Activated naive CD4-positive, alpha-beta T cell treated with anti-CD3 and anti-CD28 coated beads for 36 hours (primary cell): ENCODE measurements around the gene ADAMTS12. TPM values are rescaled to one million over a fixed set of nuclear protein-coding genes. Genes with fewer than 3 reads are reported as not detected.

Experiments used
- CTCF ChIA-PET: fragments of 350-600 bp; sonication (Branson Sonifier 250); formaldehyde crosslinking; loops from one replicate; lab custom pipeline; 2021; ENCODE audit warnings: antibody characterized with exemption; lab: Charles Lee
- DNase-seq: peaks from one replicate; pipeline ENCODE4 v3.0.0-alpha.2; 2020
- H3K27ac Mint-ChIP-seq: one replicate; pipeline ENCODE4 v1.8.0; 2021; ENCODE audit warnings: mild to moderate bottlenecking, mixed read lengths
- H3K27me3 Mint-ChIP-seq: one replicate; pipeline ENCODE4 v1.8.0; 2021; ENCODE audit warnings: low read depth, mixed read lengths
- H3K36me3 Mint-ChIP-seq: one replicate; pipeline ENCODE4 v1.8.0; 2021; ENCODE audit warnings: low read depth, mixed read lengths
- H3K4me1 Mint-ChIP-seq: one replicate; pipeline ENCODE4 v1.8.0; 2021; ENCODE audit warnings: low read depth, mixed read lengths
- H3K4me3 Mint-ChIP-seq: one replicate; pipeline ENCODE4 v1.8.0; 2021; ENCODE audit warnings: mild to moderate bottlenecking, moderate library complexity, mixed read lengths
- H3K9me3 Mint-ChIP-seq: one replicate; pipeline ENCODE4 v1.8.0; 2021; ENCODE audit warnings: mixed read lengths
- intact Hi-C: fragments of 100-400 bp; cut with micrococcal nuclease; formaldehyde crosslinking; loops from one replicate; pipeline ENCODE4 v1.15.1; 2023
- total RNA-seq, 2 experiments: library from RNA; stranded (reverse); gene quantifications; one replicate each; pipeline ENCODE4 v1.2.3, GENCODE V29; 2021

ADAMTS12 gene
- total RNA-seq, 2 experiments from 2014 or later: not detected

- H3K4me1 Mint-ChIP-seq: no peaks in the 10 kb centered on the region
- CTCF ChIA-PET: no interaction called here
- no peak for DNase-seq
- peaks cover 16% of the 10 kb centered on the region for H3K9me3 Mint-ChIP-seq
- intact Hi-C loops: no loop called here
- H3K4me3 Mint-ChIP-seq: no peak overlapping the region
- H3K27ac Mint-ChIP-seq: no peak overlapping the region
- H3K27me3 Mint-ChIP-seq: peaks cover 9% of the 10 kb centered on the region
- H3K36me3 Mint-ChIP-seq: no peaks in the 10 kb centered on the region
Measured at GRCh38 chr5:33901156-33901555, 9.4 kb upstream of the ADAMTS12 start.

GRCh38 chr5:33894566-33894965 lies 2.8 kb upstream of the ADAMTS12 start:
- Mint-ChIP-seq H3K4me3 (no peak overlapping the region), H3K36me3 (no peaks in the 10 kb centered on the region), H3K27ac (no peak overlapping the region), H3K9me3 (no peaks in the 10 kb centered on the region), H3K4me1 (peaks cover 3% of the 10 kb centered on the region), H3K27me3 (peaks cover 33% of the 10 kb centered on the region)
- no peak for DNase-seq
- CTCF ChIA-PET: no interaction called here
- intact Hi-C loops: no loop called here

GRCh38 chr5:33892620-33893137 lies 889 bp upstream of the ADAMTS12 start:
- CTCF ChIA-PET: interaction anchor here (0.6 kb wide), 1 partner anchor 34 kb away, joined by 3 read pairs; no protein-coding TSS in a partner anchor
- Mint-ChIP-seq H3K4me3 (peak overlapping the region; percentile 11), H3K36me3 (no peaks in the 10 kb centered on the region), H3K27ac (no peak overlapping the region), H3K9me3 (no peaks in the 10 kb centered on the region), H3K27me3 (peaks cover 35% of the 10 kb centered on the region), H3K4me1 (peaks cover 3% of the 10 kb centered on the region)
- intact Hi-C loops: no loop called here
- DNase-seq: no peak

GRCh38 chr5:33891446-33891787 lies 373 bp downstream of the ADAMTS12 start:
- no peaks in the 10 kb centered on the region for H3K9me3 Mint-ChIP-seq
- CTCF ChIA-PET: interaction anchor here (1.6 kb wide), 1 partner anchor 44 kb away, joined by 7 read pairs; no protein-coding TSS in a partner anchor
- peaks cover 35% of the 10 kb centered on the region for H3K27me3 Mint-ChIP-seq
- peak overlapping the region; percentile 1 for H3K4me3 Mint-ChIP-seq
- H3K36me3 Mint-ChIP-seq: no peaks in the 10 kb centered on the region
- intact Hi-C loops: no loop called here
- no peak for DNase-seq
- no peak overlapping the region for H3K27ac Mint-ChIP-seq
- peaks cover 3% of the 10 kb centered on the region for H3K4me1 Mint-ChIP-seq

GRCh38 chr5:33890131-33891032 lies 1.4 kb downstream of the ADAMTS12 start:
- peaks cover 35% of the 10 kb centered on the region for H3K27me3 Mint-ChIP-seq
- peaks cover 3% of the 10 kb centered on the region for H3K4me1 Mint-ChIP-seq
- H3K27ac Mint-ChIP-seq: no peak overlapping the region
- H3K9me3 Mint-ChIP-seq: no peaks in the 10 kb centered on the region
- no peak for DNase-seq
- intact Hi-C loops: no loop called here
- no peak overlapping the region for H3K4me3 Mint-ChIP-seq
- CTCF ChIA-PET: interaction anchor here (1.6 kb wide), 1 partner anchor 45 kb away, joined by 7 read pairs; no protein-coding TSS in a partner anchor
- no peaks in the 10 kb centered on the region for H3K36me3 Mint-ChIP-seq

- DNase-seq: no peak
- CTCF ChIA-PET: no interaction called here
- Mint-ChIP-seq H3K27me3 (peaks cover 29% of the 10 kb centered on the region), H3K27ac (no peak overlapping the region), H3K36me3 (no peaks in the 10 kb centered on the region), H3K9me3 (no peaks in the 10 kb centered on the region), H3K4me3 (no peak overlapping the region), H3K4me1 (peaks cover 3% of the 10 kb centered on the region)
- intact Hi-C loops: no loop called here
Measured at GRCh38 chr5:33888587-33888986, 3.2 kb downstream of the ADAMTS12 start.

GRCh38 chr5:33887268-33887667 lies 4.5 kb downstream of the ADAMTS12 start:
- no peak overlapping the region for H3K4me3 Mint-ChIP-seq
- H3K27ac Mint-ChIP-seq: no peak overlapping the region
- CTCF ChIA-PET: no interaction called here
- H3K27me3 Mint-ChIP-seq: peaks cover 21% of the 10 kb centered on the region
- no peak for DNase-seq
- peaks cover 3% of the 10 kb centered on the region for H3K4me1 Mint-ChIP-seq
- no peaks in the 10 kb centered on the region for H3K9me3 Mint-ChIP-seq
- H3K36me3 Mint-ChIP-seq: no peaks in the 10 kb centered on the region
- intact Hi-C loops: no loop called here

- intact Hi-C loops: no loop called here
- Mint-ChIP-seq H3K9me3 (no peaks in the 10 kb centered on the region), H3K4me3 (no peak overlapping the region), H3K27ac (no peak overlapping the region), H3K4me1 (peaks cover under 1% of the 10 kb centered on the region), H3K27me3 (peaks cover 17% of the 10 kb centered on the region), H3K36me3 (no peaks in the 10 kb centered on the region)
- CTCF ChIA-PET: no interaction called here
- no peak for DNase-seq
Measured at GRCh38 chr5:33886283-33886682, 5.5 kb downstream of the ADAMTS12 start.

GRCh38 chr5:33885679-33886078 lies 6.1 kb downstream of the ADAMTS12 start:
- intact Hi-C loops: no loop called here
- no peaks in the 10 kb centered on the region for H3K4me1 Mint-ChIP-seq
- peaks cover 11% of the 10 kb centered on the region for H3K27me3 Mint-ChIP-seq
- no peak overlapping the region for H3K27ac Mint-ChIP-seq
- H3K4me3 Mint-ChIP-seq: no peak overlapping the region
- CTCF ChIA-PET: no interaction called here
- no peaks in the 10 kb centered on the region for H3K9me3 Mint-ChIP-seq
- no peaks in the 10 kb centered on the region for H3K36me3 Mint-ChIP-seq
- no peak for DNase-seq

GRCh38 chr5:33883482-33883881 lies 8.3 kb downstream of the ADAMTS12 start:
- CTCF ChIA-PET: interaction anchor here (0.7 kb wide), 1 partner anchor 85 kb away, joined by 3 read pairs; no protein-coding TSS in a partner anchor
- Mint-ChIP-seq H3K9me3 (no peaks in the 10 kb centered on the region), H3K27me3 (peaks cover 2% of the 10 kb centered on the region), H3K4me1 (no peaks in the 10 kb centered on the region), H3K4me3 (no peak overlapping the region), H3K36me3 (no peaks in the 10 kb centered on the region), H3K27ac (no peak overlapping the region)
- no peak for DNase-seq
- intact Hi-C loops: no loop called here

GRCh38 chr5:33880319-33880718 lies 11.5 kb downstream of the ADAMTS12 start:
- H3K36me3 Mint-ChIP-seq: no peaks in the 10 kb centered on the region

GRCh38 chr5:33877449-33877848 lies 14.3 kb downstream of the ADAMTS12 start:
- Mint-ChIP-seq H3K36me3 (no peaks in the 10 kb centered on the region), H3K4me3 (no peak overlapping the region), H3K9me3 (peaks cover 3% of the 10 kb centered on the region), H3K4me1 (no peaks in the 10 kb centered on the region), H3K27ac (no peak overlapping the region), H3K27me3 (no peaks in the 10 kb centered on the region)
- no peak for DNase-seq
- intact Hi-C loops: no loop called here
- CTCF ChIA-PET: no interaction called here

More at GRCh38 chr5:33880319-33880718, 11.5 kb downstream of the ADAMTS12 start:
- Mint-ChIP-seq H3K9me3 (peaks cover 3% of the 10 kb centered on the region), H3K4me3 (no peak overlapping the region), H3K27ac (no peak overlapping the region), H3K27me3 (peaks cover 2% of the 10 kb centered on the region), H3K4me1 (no peaks in the 10 kb centered on the region)
- DNase-seq: no peak
- CTCF ChIA-PET: no interaction called here
- intact Hi-C loops: no loop called here

GRCh38 chr5:33867241-33867640 lies 24.5 kb downstream of the ADAMTS12 start:
- peaks cover 3% of the 10 kb centered on the region for H3K36me3 Mint-ChIP-seq

More at GRCh38 chr5:33867241-33867640, 24.5 kb downstream of the ADAMTS12 start:
- CTCF ChIA-PET: no interaction called here
- Mint-ChIP-seq H3K9me3 (peaks cover 28% of the 10 kb centered on the region), H3K4me3 (no peak overlapping the region), H3K27me3 (no peaks in the 10 kb centered on the region), H3K27ac (no peak overlapping the region), H3K4me1 (no peaks in the 10 kb centered on the region)
- intact Hi-C loops: no loop called here
- no peak for DNase-seq
